Stimulated activated CD4-positive, alpha-beta T cell treated with anti-CD3 and anti-CD28 coated beads, Interleukin-12 subunit alpha, Interleukin-12 subunit beta, amount 100 ng/mL, for 4 hours (primary cell): ENCODE results near the gene LRCH2.
"Not testable (repeated sequence)": the region's sequence is repeated elsewhere in the genome, so short reads cannot be mapped to it uniquely, and the experiment has no call there.

Experiments used
- DNase-seq: peaks from one replicate; pipeline ENCODE4 v3.0.0-alpha.2; 2020

Gene LRCH2, protein sequence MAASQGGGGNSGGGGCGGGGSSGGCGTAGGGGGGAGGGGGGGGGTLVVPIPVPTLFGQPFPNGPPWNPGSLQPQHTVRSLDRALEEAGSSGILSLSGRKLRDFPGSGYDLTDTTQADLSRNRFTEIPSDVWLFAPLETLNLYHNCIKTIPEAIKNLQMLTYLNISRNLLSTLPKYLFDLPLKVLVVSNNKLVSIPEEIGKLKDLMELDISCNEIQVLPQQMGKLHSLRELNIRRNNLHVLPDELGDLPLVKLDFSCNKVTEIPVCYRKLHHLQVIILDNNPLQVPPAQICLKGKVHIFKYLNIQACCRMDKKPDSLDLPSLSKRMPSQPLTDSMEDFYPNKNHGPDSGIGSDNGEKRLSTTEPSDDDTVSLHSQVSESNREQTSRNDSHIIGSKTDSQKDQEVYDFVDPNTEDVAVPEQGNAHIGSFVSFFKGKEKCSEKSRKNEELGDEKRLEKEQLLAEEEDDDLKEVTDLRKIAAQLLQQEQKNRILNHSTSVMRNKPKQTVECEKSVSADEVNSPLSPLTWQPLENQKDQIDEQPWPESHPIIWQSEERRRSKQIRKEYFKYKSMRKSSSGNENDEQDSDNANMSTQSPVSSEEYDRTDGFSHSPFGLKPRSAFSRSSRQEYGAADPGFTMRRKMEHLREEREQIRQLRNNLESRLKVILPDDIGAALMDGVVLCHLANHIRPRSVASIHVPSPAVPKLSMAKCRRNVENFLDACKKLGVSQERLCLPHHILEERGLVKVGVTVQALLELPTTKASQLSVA

DNA sequence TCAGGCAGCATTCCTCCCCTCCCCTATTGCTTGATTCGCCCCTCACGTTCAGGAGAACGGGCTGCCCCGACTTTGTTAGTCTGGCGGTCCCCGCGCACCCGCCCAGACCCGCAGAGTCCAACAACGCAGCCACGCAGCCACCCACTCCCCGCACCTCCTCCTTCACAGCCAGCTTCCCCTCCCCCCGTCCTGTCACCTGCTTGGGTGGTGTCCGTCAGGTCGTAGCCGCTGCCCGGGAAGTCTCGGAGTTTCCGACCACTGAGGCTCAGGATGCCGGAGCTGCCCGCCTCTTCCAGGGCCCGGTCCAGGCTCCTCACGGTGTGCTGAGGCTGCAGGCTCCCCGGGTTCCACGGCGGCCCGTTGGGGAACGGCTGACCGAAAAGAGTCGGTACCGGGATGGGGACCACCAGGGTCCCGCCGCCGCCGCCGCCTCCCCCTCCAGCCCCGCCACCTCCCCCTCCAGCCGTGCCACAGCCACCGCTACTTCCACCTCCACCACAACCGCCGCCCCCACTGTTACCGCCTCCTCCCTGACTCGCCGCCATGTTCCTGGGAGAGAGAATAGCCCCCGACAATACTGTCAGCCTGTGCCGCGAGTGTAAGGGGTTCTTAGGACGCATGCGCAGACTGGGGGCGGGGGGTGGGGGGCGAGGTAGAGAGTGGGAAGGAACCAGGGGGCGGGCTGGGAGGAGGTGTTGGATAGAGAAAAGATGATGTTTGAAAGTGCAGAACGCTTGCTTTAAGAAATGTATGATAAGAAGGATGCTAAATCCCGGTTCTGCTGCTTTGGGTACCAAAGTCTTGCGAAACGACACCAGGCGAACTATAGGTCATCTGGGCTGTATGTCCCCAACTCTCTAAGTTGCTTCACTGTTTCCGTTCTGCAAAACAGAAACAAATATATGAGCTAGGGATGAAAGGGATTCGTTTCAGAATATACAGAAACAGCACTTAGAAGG lies at the start of gene LRCH2:
Gene LRCH2, minus strand, starts transcription at position 600 of the 959 bp plus-strand sequence. Its CDS starts 55 bp downstream, at position 545.
- peak; percentile 0 for DNase-seq

DNA sequence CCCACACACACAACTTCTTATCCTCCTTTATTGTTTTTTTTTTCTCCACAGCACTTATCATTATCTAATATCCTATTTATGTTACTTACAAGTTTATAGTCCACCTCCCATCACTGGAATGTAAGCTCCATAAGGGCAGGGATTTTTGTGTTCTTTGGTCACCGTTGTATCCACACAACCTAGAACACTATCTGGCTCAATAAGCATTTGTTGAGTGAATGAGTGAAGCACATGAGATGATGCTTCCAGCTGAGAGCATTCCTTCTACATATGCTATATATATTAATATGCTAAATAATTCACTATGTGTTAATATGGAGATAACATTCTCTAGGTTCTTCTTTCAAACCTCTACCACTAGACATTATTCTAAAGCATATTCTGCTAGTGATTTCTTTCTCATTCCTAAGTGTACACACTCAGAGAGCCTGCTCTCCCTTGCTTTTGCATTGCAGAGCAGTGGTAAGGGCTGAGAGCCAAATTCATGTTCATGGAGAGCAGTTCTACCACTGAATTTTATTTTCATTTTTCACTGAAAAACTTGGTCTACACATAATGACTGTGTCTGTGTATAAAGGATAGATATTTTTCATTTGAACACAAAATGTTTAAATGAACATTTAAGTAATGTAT lies 35.3 kb upstream of the LRCH2 start:
- no peak for DNase-seq

DNA sequence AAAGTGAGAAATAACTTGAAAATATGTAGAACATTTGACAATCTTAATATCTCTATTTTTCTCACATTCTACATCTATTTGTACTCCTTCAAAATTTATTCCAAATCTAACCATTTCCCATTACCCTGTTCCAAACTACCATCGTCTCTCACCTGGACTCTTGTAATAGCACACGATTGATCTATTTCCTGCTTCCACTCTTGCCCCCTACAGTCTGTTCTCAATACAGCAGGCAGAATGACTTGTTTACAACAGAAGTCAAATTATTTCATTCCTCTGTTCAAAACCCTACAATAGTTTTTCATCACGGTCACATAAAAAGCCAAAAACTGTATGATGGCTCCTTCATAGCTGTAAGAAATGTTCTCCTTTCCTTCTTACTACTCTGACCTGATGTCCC lies 34.5 kb upstream of the LRCH2 start:
- DNase-seq = no peak

DNA sequence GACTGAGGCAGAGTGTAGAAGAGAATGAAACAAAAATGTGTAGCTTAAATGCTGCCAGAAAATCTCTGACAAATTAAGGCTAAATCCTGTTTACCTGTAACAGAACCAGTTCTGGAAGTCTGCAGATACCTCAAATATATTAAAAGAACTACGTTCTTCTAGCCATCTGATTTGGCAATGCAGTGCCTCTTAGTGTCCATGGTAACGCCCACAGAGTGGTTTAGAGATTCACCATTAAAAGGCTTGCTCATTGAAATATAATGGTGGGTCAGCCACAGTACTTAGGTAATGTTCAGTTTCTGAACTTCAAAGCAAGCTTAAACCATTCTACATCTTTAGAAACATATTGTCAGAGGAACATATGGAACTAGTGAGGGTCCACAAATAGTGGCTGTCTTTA lies 32.4 kb upstream of the LRCH2 start:
- DNase-seq = no peak

DNA sequence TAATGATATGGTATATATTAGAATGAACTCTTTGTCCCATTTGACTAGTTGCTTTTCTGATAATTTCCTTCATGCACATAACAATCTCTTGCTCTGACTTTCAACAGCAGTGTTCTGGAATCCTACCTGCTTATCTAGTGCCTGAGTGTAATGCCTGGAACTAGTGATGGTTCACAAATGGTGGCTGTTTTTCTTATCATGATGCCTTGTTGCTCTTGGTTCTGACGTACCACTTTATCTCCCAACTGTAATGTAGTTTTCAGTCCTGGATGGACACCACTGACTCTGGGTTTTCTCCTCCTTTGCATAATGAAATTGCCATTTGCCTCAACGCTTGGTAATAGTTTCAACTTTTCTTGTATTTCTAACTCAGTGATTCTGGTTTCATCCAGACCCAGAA lies 30.1 kb upstream of the LRCH2 start:
- DNase-seq = no peak

DNA sequence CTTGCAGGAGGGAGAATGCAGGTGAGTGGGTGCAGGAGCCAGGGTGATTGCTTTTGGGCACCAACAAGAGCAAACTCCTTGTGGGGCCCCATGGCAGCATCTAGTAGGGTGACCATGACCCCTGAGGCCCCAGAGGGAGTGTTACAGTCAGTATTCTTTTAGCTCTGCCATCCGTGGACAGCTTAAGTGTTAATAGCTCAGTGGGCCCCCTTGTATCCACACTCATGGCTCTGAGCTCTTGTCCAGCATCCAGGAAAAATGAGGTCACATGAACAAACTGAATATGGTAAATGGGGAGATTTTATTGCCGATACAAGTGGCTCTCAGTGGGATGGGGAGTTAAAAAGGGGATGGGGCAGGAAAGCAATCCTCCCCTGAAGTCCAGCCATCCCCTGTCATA lies 27.3 kb upstream of the LRCH2 start:
- DNase-seq = no peak

DNA sequence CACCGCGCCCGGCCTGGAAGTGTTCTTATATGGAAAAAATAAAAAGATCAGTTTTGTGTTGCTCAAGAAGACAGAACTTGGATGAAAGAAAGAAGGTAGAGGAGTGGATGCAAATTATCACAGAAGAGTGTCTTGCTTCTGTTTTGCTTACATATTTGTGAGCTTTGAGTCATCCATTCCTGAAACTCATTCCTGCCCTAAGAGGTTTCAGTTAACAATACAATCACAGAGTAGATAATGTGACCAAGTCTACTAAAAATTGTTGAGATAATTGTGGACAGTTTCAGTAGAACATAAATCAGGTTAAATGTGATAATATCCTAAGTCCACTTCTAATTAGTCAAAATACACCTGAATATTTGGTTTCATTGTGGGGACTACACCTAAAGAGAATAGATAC lies 26.4 kb upstream of the LRCH2 start:
- DNase-seq = no peak

DNA sequence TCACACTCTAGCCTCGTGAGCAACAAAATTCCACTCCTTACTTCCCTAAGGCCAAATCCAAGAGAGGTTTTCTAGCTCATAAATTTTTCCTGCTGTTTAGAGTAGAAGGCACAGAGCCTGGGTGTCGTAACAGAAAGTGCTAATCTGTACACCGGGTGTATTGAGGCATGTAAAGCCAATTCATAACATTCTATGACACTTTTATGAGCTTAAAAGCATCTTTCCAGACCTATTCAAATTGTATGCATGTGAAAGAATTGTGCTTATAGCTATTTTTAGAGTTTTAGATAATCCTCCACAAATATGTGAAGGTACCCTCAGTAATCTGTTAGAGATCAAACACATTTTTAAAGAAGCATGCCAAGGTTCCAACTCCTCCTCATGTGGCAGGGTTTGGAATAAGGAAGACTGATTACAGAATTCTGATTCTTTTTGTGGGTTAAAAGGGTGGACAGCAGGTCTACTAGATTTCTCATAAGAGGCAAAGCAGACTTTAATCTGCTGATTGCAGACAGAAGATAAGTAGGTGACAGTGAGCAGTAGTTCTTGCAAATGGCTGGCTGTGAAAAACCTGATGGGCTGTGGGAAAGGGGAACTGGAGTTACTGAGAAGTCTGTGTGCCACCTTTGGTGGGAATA lies 25.5 kb upstream of the LRCH2 start:
- DNase-seq = no peak

DNA sequence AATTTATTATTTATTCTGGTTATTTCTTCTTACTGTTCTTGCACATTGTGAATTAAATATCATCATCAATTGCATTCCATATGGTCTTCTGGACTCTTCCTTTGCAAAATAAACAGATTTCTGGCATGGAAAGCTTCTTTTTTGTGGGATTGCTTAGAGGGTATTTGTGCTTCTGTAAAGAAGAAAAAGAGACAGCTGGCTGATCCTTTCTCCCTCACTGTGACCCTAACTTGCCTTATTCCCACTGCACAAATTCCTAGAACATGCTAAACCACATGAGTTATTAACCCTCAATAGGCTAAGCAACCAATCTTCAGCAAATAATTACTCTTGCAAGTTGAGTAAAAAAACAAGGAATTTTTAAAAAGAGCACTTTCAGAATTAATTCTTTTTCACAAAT lies 23.8 kb upstream of the LRCH2 start:
- DNase-seq = no peak

DNA sequence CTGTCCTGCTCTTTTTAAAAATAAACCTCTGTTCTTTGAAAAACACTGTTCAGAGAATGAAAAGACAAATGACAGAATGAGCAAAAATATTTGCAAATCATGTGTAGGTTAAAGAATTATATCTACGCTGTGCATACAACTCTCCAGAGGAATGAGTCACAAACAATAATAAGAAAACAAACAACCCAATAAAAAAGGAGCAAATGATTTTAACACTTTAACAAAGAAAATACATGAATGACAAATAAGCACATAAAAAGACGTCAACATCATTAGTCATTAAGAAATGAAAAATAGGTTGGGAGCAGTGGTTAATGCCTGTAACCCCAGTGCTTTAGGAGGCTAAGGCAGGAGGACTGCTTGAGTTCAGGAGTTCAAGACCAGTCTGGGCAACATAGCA lies 21.1 kb upstream of the LRCH2 start:
- no peak for DNase-seq

DNA sequence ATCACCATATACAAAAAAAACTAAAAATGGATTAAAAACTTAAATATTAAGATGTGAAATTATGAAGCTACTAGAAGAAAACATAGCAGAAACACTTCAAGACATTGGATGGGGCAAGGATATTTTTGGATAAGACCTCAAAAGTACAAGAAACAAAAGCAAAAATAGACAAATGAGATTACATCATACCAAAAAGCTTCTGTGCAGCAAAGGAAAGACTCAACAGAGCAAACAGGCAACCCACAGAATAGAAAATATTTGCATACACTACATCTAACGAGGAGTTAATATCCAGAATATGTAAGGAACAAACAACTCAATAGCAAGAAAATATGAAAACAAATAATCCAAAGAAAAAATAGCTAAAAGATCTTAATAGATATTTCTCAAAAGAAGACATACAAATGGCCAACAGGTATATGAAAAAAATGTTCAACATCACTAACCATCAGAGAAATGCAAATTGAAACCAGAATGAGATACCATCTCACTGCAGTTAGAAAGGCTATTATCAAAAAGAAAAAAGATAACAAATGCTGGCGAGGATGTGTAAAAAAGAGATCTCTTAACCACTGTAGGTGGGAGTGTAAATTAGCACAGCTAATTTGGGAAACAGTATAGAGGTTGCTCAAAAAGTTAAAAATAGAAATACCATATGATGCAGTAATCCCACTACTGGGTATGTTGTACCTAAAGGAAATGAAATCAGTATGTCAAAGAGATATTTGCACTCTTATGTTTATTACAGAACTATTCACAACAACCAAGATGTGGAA lies 17.8 kb upstream of the LRCH2 start:
- DNase-seq = no peak

DNA sequence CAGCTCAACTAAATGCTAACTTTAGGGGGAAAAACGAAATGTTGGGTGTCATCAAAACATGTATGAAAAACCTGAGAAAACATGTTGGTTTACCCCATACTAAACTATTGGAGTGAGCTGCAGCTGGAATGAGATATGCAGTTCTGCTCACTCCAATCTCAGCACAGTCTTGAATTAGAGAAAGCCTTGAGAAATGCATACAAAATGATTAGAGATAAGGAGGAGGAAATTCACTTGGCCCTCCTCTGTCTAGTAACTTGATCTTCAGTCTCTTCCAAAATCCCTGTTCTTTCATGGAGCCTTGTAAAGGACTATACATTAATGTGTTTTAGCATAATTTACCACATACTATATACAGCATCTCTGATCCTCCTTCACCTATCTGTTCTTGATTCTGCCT lies 3.2 kb upstream of the LRCH2 start:
- DNase-seq = no peak

DNA sequence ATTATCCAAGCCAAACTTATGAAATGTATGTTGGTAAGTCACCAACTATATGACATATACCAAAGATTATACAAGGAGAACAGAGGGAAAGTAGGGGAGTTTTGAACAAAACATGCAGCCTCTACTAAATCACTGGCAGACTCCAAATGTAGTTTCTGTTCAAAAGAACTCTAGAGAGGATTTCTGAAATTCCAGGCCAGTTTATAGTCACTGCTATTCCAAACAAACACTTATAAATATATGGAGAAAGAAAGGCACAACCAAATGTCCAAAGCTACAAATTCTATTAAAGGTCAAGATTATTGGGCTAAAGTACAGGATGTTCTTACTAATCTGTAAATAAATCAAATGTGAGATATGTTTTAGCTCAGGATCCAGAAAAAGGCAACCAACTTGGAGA lies 2.7 kb upstream of the LRCH2 start:
- no peak for DNase-seq

DNA sequence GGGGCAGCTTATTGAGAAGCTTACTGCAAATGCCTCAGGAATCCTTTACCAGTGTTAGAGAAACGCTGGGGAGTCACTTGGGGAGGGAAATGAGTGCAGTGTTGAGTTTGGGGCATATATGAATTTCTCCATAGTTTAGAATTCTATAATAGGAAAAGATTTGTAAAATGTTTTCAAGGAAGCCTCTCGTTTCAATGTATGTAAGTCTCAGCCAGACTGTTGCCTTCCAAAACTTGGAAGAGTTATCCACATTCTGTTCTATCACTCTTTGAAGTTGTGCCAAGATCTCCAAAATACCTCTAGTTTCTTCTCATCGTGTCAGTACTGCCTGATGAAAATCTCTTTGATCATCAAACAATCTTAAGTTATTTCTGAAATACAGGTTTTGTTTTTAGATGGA lies 565 bp upstream of the LRCH2 start:
- DNase-seq = no peak

DNA sequence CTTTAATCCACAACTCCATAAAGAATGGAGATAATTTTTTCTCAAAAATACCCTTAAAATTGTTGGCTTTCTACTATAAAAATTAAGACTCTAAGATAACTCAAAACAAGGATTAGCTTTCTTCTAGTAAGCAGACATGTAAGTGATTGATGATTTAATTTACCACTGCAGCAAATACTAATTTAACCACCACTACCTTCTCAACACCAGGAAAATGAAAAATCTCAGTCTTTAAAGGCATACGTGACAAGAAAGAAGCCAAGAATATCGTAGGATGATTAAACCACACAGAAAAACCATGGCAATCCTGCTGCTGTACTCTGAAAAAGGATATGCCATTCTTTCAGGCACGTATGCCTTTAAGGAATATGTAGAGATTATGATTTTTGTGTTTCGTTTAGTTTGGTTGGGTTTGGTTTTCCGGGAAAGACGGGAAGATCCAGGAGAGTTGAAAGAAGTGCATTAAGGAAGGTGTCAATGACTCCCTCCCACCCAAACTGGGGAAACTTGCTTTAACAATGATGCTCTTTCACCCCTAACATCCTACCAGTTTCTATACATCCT lies 881 bp downstream of the LRCH2 start:
- no peak for DNase-seq

DNA sequence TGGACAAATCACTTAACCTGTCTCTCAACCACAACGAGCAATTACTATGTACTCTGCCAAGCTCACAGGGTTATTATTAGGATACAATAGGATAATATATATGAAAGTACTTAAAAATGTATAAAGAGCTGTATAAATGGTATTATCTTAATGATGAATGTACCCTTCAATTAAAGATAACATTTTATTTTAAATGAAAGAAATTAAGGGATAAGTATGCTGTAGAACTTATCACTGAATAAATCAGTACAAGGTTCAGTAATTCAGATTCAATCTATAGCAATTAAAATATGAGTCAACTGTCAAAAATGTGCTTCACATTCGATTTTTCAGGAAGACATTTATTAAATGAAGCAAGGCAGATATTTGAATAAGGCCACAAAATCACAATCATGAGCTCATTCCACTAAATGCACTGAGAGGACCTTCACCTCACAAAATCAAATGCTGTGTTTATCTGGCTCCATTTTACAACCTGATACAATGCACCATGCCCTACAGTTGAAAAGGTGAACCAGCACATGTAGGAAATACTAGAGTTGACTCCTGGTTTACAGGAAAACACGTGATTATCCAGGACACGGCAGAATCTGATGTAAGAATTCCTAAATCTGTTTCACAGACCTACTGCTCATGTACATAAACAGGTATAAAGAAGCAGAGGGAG lies 4.4 kb downstream of the LRCH2 start:
- no peak for DNase-seq

DNA sequence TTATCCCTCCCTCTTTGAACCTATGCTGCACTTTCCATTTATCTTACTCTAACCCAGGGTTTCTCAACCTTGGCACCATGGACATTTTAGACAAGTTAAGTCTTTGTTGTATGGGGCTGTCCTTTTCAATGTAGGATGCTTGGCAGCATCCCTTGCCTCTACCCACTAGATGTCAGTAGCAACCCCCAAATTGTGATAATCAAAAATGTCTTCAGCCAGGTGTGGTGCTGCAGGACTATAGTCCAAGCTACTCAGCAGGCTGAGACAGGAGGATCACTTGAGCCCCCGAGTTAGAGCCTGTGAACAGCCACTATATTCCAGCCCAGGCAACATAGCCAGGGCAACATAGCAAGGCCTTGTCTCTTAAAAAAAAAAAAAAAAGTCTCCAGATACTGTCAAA lies 7.0 kb downstream of the LRCH2 start:
- DNase-seq = no peak

DNA sequence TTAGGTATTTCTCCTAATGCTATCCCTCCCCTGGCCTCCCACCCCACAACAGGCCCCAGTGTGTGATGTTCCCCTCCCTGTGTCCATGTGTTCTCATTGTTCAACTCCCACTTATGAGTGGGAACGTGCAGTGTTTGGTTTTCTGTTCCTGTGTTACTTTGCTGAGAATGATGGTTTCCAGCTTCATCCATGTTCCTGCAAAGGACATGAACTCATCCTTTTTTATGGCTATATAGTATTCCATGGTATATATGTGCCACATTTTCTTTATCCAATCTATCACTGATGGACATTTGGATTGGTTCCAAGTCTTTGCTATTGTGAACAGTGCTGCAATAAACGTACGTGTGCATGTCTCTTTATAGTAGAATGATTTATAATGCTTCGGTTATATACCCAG lies 16.6 kb downstream of the LRCH2 start:
- not testable (repeated sequence) for DNase-seq

DNA sequence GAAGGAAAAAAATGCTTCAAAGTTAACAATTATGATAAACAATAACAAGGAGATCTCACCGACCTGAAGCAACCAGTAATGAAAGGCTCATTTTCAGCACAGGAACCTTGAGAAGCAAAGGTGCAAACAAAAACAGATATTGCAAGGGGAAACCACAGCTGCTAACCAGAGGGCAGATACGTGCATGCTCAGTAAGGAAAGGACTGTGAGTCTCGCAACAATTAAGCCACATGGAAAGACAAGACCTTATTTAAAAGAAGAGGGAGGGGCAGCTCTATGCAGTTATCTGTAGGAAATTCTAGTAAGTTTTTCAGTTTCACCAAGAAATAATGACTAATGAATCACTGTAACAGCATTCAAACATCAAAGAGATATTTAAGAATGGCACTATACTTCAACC lies 19.3 kb downstream of the LRCH2 start:
- DNase-seq = no peak

DNA sequence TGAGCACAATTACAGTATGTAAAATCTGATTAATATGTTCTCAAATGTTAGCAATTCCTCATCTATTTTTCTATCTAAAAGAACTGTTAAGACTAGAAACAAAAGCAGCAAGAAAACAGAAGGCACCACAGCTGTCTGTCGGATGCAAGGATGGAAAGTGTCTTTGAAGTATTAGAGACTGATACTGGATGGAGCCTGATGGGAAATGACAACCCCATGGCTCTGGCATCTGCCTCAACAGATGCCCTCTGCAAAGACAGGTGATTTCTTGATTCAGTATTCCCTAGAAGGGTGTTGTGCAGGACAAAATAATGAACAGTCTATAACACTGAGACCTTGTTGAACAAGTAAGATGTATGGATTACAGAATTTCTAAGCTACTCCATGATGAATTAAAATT lies 19.7 kb downstream of the LRCH2 start:
- DNase-seq = no peak

DNA sequence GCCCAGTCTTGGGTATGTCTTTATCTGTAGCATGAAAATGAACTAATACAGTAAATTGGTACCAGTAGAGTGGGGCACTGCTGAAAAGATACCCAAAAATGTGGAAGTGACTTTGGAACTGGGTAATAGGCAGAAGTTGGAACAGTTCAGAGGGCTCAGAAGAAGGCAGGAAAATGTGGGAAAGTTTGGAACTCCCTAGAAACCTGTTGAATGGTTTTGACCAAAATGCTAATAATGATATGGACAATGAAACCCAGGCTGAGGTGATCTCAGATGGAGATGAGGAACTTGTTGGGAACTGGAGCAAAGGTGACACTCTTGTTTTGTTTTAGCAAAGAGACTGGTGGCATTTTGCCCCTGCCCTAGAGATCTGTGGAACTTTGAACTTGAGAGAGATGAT lies 24.3 kb downstream of the LRCH2 start:
- DNase-seq = not testable (repeated sequence)
